HG02588 (cell line): ENCODE results near the gene FOXK1.
"Not testable (repeated sequence)": the region's sequence is repeated elsewhere in the genome, so short reads cannot be mapped to it uniquely, and the experiment has no call there.

ENCODE experiments used
- ATAC-seq: cut with Tn5 transposase; IDR thresholded peaks from one replicate; pipeline ENCODE4 v1.9.1; 2021; ENCODE audit warnings: mild to moderate bottlenecking, moderate library complexity; ENCODE audit not compliant: unreplicated experiment

The FOXK1 gene

GRCh38 chr7:4665661-4666060 lies 16.4 kb upstream of the FOXK1 start:
- ATAC-seq = no peak

- ATAC-seq = no peak
These were observed 14.2 kb upstream of the FOXK1 start for GRCh38 chr7:4667776-4668509.

GRCh38 chr7:4668510-4668847 lies 13.6 kb upstream of the FOXK1 start:
- ATAC-seq = no peak

- no peak for ATAC-seq
These were observed 11.3 kb upstream of the FOXK1 start for GRCh38 chr7:4670791-4671190.

- no peak for ATAC-seq
These were observed 6.2 kb upstream of the FOXK1 start for GRCh38 chr7:4675771-4676367.

GRCh38 chr7:4677518-4677917 lies 4.6 kb upstream of the FOXK1 start:
- ATAC-seq = not testable (repeated sequence)

- ATAC-seq = no peak
These were observed 760 bp upstream of the FOXK1 start for GRCh38 chr7:4681218-4681851.

GRCh38 chr7:4682621-4683042 lies 537 bp downstream of the FOXK1 start:
- peak; percentile 31 for ATAC-seq

- ATAC-seq = no peak
These were observed 1.2 kb downstream of the FOXK1 start for GRCh38 chr7:4683043-4683883.

- ATAC-seq = no peak
These were observed 1.9 kb downstream of the FOXK1 start for GRCh38 chr7:4683884-4684565.

GRCh38 chr7:4684846-4685245 lies 2.8 kb downstream of the FOXK1 start:
- no peak for ATAC-seq

- ATAC-seq = not testable (repeated sequence)
These were observed 3.6 kb downstream of the FOXK1 start for GRCh38 chr7:4685676-4686075.

- ATAC-seq = no peak
These were observed 5.9 kb downstream of the FOXK1 start for GRCh38 chr7:4687956-4688355.

- ATAC-seq = no peak
These were observed 7.1 kb downstream of the FOXK1 start for GRCh38 chr7:4689151-4689550.

- peak; percentile 64 for ATAC-seq
These were observed 7.6 kb downstream of the FOXK1 start for GRCh38 chr7:4689668-4690067.

GRCh38 chr7:4690953-4691856 lies 9.1 kb downstream of the FOXK1 start:
- ATAC-seq = no peak

- ATAC-seq = no peak
These were observed 10.0 kb downstream of the FOXK1 start for GRCh38 chr7:4692055-4692454.

GRCh38 chr7:4692622-4693021 lies 10.5 kb downstream of the FOXK1 start:
- not testable (repeated sequence) for ATAC-seq

GRCh38 chr7:4693152-4693551 lies 11.1 kb downstream of the FOXK1 start:
- no peak for ATAC-seq

- no peak for ATAC-seq
These were observed 11.7 kb downstream of the FOXK1 start for GRCh38 chr7:4693749-4694148.
